ENCODE results near the gene RAP2C.

Gene RAP2C

GRCh38 chrX:132219343-132219768 is at the start of gene RAP2C:
Gene RAP2C (minus strand): TSS chrX:132219447. CDS start chrX:132217268, 2,179 bp downstream.
- peak; percentile 65 for DNase-seq (ENCODE audit: low spot score)

DNA sequence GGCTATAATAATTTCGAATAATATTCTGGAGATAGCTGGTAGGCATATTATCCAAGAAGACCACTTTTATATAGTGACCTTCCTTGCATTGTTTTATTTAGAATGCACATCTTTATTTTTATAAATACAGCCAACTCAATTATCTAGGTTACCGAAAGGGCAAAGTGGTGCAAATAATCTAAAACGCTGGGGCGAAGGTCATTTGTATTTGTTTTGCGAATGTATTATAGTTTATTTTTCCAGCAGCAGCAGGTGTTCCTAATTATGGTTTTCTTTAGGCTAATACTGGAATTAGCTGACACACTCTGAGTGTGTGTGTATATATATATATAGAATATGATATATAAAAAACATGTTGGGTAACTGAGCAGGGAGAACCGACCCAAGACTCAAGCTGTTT is 48.1 kb upstream of the RAP2C start:
- no peak for DNase-seq (ENCODE audit: low spot score)

DNA sequence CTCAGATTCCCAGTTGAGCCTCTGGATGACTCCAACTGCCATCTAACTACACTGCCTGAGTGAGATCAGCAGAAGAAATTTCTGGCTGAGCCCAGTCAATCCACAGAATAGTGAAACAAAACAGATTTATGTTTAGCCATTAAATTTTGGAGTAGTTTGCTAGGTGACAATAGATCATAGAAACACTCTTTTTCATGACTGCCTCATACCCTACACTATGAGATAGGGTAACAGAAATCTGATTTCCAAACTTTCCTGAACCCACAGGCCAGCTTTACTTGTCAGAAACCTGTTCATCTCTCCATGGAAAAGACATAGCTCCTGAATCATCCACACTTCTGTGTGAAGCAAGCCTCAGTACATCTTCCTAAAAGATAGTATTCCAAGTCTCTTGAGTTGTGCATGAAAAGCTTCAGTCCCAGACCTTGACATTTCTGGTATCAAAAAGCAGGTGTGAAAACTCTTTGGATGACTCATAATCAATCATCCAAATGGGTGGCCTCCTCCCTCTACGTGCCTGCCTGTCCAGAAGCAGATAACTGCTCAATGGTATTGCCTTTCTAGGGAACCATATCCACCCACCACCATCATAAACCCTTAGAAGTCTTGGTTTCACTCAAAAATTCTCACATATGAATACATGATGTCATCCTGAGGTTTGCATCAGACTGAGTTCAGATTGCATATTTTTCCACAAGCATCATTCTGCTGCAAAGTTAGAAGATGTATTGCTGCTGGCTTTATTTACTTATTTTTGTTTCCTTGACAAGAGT is 47.5 kb upstream of the RAP2C start:
- DNase-seq (ENCODE audit: low spot score), result no peak

- no peak for DNase-seq (ENCODE audit: low spot score)
Measured at GRCh38 chrX:132263127-132263526, 43.9 kb upstream of the RAP2C start.

DNA sequence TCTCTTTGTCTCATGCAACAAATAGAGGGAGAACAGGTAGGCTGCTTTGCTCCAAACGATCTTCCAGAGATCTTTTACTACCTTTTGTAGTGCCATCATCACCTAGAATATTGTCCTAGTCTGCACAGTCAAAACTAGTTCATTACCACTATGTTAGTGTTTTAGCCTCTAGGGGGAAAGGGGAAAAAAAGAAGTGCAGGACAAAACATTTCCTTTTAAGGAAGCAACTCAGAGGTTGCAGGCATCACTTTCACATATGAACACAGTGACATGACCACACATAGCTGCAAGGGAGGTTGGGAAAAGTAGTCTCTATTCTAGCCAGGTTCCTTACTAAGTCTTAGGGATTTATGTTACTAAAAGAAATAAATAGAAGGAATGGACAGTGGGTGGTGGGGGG is 39.3 kb upstream of the RAP2C start:
- DNase-seq (ENCODE audit: low spot score), result no peak

GRCh38 chrX:132257116-132257515 is 37.9 kb upstream of the RAP2C start:
- DNase-seq (ENCODE audit: low spot score), result no peak

DNA sequence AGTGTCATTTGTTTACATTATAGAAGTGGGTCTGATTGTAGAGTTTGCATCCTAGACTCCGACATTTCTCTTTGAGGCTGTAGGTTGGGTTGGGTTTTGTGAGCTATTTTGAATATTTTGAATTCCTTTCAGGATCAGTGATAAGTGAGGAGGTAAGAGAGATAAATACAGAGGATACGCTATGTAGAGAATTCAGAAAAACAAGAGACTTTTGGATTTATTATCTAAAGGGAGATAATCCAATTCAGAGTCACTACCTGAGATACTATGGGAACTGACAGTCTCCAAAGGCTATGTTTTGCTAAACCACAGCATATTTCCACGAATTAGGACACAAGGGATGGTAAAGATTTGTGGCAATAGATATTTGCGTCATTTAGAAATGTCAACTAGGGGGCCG is 16.9 kb upstream of the RAP2C start:
- no peak for DNase-seq (ENCODE audit: low spot score)

DNA sequence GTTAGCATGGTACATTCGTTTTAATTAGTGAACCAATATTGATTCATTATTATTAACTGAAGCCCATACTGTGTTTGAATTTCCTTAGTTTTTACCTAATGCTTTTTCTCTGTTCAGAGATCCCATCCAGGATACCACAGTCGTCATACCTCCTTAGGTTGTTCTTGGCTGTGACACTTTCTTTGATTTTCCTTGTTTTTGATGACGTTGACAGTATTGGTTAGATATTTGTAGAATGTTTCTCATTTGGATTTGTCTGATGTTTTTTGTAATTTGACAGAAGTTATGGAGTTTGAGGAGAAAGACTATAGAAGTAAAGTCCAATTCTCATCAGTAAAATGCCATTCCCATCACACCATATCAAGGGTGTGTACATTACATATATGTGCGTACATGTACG is 16.2 kb upstream of the RAP2C start:
- DNase-seq (ENCODE audit: low spot score), result no peak

GRCh38 chrX:132231587-132231986 is 12.3 kb upstream of the RAP2C start:
- no peak for DNase-seq (ENCODE audit: low spot score)

GRCh38 chrX:132227383-132228112 is 8.3 kb upstream of the RAP2C start:
- DNase-seq (ENCODE audit: low spot score), result no peak

DNA sequence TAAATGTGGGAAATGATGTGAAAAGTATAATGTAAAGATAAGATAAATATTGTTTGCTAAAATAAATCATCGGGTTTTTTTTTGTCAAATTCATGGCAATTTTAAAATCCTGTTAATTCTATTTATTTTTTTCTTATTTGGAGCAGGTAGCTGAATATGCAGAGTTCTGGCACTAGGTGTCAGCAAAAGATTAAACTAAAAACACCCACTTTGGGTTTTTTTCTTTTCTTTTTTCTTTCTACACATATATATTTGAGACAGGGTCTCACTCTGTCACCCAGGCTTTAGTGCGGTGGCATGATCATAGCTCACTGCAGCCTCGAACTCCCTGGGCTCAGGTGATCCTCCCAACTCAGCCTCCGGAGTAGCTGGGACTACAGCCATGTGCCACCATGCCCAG is 6.9 kb upstream of the RAP2C start:
- DNase-seq (ENCODE audit: low spot score), result no peak

- DNase-seq (ENCODE audit: low spot score), result peak; percentile 84
Measured at GRCh38 chrX:132218100-132218812, 991 bp downstream of the RAP2C start.

GRCh38 chrX:132217203-132218073 is 1.8 kb downstream of the RAP2C start:
- DNase-seq (ENCODE audit: low spot score), result peak; percentile 77

DNA sequence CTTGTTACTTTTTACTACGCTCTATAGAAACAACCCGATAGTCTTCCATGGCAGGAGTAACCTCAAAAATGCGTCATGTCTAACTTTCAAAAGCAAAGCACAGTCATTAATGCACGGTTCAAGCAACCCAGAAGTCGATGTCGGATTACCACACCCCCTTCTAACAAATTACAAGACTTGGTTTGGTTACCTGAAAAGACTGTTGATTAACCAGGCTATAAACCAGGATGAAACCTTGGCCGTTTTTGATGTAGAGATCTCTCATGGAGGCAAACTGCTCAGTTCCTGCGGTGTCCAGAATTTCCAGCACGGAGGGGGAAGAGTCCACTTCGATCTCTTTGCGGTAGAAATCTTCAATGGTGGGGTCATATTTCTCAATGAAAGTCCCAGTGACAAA is 2.4 kb downstream of the RAP2C start:
- DNase-seq (ENCODE audit: low spot score), result no peak

- DNase-seq (ENCODE audit: low spot score), result no peak
Measured at GRCh38 chrX:132216283-132216682, 3.0 kb downstream of the RAP2C start.

DNA sequence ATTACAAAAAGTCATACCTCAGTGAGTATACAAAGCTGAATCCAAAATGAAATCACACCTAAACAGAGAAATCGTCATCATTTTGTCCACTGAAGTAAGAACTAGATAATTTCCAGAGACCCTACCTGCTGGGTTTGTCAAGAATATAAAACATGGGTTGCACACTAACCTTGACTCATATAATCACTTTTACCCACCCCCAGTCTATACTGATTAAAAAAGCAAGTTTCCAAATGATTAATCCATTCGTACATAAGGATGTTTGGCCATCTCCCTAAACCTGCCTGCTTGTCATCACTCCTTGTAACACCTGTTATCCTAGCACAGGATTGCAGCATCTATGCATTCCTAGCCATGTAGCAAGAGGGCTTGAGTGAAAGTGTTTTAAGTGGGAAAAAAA is 4.7 kb downstream of the RAP2C start:
- no peak for DNase-seq (ENCODE audit: low spot score)

DNA sequence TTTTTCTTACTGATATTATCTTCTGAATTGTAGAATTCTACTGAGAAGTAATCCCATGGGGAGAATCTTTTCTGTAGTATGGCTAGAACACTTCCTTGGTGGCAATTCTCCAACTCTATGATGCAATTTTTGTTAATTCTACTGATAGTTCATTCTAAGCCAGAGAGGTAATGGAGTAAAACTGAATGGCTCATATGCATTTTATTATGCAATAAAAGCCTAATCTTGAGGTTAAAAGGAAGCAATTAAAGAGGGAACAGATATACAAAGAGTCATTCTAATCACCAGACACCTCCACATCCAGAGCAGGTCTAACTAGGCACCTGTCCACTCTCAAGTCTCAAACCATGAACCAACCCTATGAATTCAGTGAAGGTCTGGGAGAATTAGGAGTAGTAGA is 9.7 kb downstream of the RAP2C start:
- DNase-seq (ENCODE audit: low spot score), result no peak

- DNase-seq (ENCODE audit: low spot score), result no peak
Measured at GRCh38 chrX:132208422-132208821, 10.8 kb downstream of the RAP2C start.

DNA sequence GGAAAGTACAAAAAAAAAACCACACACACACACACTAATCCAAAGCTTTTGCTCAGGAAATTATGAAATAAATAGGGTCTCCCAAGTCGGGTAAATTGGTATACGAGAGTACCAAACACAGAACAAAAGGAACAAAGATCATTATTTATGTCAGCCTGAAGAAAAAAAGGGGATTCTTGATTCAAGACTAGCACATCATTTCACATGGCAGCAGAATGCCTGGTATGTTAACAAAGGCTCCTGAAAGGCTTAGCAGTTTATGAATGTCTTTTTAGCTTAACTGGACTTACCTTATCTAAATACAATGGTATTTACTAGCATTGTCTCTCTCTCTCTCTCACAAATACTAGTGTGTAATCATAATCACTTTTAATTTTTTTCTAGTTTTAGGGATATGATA is 11.3 kb downstream of the RAP2C start:
- no peak for DNase-seq (ENCODE audit: low spot score)

DNA sequence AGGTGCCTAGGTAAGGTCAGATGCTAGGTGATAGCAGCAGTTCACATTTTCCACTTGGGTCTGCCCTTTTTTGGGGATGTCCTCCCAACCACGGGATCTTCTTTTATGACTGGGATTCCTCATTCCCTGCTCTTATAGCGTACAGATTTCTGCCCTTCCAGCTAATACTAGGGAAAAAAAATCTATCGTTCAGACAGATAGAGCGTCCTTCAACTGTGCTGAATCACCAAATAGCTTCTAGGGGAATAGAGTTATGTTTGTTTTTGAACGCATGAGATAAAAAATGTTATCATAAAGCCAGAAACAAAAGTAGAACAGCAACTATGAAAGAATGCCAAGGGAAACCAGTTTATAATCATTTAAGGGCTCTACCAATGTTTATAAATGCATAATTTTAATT is 13.0 kb downstream of the RAP2C start:
- DNase-seq (ENCODE audit: low spot score), result no peak

- no peak for DNase-seq (ENCODE audit: low spot score)
Measured at GRCh38 chrX:132204629-132205028, 14.6 kb downstream of the RAP2C start.

DNA sequence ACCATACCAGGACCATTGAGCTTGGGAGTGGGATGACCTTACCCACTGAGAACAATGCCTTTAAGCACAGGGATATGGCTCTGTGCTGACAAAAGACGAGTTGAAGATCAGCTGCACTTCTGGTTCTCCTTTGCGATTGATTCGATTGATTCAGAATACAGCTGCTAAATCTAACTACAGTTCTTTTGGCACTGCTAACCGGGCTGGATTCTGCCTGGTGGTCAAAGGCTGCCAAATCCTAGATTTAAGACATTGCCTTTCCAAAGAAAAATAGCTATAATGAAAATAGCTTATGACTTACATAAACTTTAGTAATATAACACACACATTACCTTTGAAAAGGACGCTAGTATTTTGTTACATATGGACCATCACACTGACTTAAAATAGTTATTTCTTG is 18.3 kb downstream of the RAP2C start:
- DNase-seq (ENCODE audit: low spot score), result no peak

All from iPS-NIHi11 (cell line).